Measurements from ENCODE around the gene NRP1. TPM values are rescaled to one million over a fixed set of nuclear protein-coding genes. Genes with fewer than 3 reads are reported as not detected.

The NRP1 gene
- polyA plus RNA-seq, 1 experiment, result 218 TPM

DNA sequence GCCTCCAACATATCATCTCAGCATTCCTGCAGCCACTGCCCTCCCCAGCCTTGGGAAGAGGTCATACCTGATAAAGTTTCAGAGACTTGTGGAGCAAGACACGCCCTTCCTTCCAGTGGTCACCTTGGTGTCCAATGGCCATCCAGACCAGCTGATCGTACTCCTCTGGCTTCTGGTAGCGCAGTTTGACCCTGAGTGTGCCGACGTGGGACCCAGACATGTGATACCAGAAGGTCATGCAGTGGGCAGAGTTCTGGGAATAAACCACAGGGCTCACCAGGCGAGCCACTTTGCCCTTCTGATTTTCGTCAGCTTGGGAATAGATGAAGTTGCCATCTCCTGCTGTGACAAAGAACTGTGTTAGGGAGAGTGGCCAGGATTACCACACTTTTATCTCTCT lies 148.3 kb downstream of the NRP1 start:
- POLR2A ChIA-PET, result no interaction called here
- Histone ChIP-seq H3K9me3 (ENCODE audit: control insufficient read depth, insufficient read depth, low read length) (no peaks in the 10 kb centered on the region), H3K27ac (ENCODE audit: low read depth, low read length) (no peak overlapping the region), H3K27me3 (ENCODE audit: control insufficient read depth, insufficient read depth, low read length) (no peaks in the 10 kb centered on the region), H3K4me3 (ENCODE audit: low read depth, low read length) (no peak overlapping the region)
- DNase-seq (ENCODE audit: low read depth, low spot score), result no peak
- CTCF ChIA-PET, result no interaction called here
- TF ChIP-seq, protein P1, sequence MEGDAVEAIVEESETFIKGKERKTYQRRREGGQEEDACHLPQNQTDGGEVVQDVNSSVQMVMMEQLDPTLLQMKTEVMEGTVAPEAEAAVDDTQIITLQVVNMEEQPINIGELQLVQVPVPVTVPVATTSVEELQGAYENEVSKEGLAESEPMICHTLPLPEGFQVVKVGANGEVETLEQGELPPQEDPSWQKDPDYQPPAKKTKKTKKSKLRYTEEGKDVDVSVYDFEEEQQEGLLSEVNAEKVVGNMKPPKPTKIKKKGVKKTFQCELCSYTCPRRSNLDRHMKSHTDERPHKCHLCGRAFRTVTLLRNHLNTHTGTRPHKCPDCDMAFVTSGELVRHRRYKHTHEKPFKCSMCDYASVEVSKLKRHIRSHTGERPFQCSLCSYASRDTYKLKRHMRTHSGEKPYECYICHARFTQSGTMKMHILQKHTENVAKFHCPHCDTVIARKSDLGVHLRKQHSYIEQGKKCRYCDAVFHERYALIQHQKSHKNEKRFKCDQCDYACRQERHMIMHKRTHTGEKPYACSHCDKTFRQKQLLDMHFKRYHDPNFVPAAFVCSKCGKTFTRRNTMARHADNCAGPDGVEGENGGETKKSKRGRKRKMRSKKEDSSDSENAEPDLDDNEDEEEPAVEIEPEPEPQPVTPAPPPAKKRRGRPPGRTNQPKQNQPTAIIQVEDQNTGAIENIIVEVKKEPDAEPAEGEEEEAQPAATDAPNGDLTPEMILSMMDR (IDR thresholded peaks at IDR 0.05; ENCODE audit: low read depth, low read length), result no peak

DNA sequence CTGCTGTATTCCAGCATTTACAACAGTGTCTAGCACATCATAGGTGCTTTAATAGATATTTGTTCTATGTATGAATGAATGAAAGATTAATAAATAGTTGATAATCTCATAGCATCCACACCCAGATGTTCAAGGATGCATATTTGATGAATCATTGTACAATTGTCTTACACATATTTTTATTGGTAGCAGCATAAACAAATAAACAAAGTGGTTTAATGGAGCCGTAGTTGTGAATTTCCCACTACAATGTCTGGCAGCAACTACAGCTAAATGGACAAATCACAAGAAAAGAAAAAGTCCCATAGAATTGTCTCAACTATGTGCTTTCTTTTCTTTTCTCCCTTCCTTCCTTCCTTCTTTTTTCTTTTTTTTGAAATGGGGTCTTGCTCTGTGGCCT lies 150.8 kb downstream of the NRP1 start:
- Histone ChIP-seq H3K27ac (ENCODE audit: low read depth, low read length) (no peak overlapping the region), H3K4me3 (ENCODE audit: low read depth, low read length) (no peak overlapping the region), H3K9me3 (ENCODE audit: control insufficient read depth, insufficient read depth, low read length) (no peaks in the 10 kb centered on the region), H3K27me3 (ENCODE audit: control insufficient read depth, insufficient read depth, low read length) (no peaks in the 10 kb centered on the region)
- ChIA-PET CTCF (interaction anchor here (1.6 kb wide), 1 partner anchor 10 kb away, joined by 12 read pairs; no protein-coding TSS in a partner anchor), POLR2A (no interaction called here)
- no peak for DNase-seq (ENCODE audit: low read depth, low spot score)
- TF ChIP-seq, protein P1 (IDR thresholded peaks at IDR 0.05; ENCODE audit: low read depth, low read length), result no peak

DNA sequence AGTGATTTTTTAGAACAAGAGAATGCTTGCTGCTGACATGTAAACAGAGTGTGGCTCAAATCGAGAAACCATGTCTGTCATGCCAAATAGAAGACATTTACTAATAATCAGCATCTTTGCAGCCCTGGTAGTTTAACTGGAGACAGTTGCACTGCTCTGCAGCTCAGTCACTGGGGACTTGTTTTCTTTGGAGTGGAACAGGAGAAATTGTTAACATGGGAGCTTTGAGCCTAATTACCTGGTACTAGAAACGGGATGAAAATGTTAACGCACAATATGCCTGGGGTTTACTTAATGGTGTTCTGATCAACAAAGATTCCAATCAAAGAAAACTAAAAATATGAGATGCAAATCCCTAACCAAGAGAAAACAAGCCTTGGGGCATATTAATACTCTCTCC lies 153.5 kb downstream of the NRP1 start:
- no peak overlapping the region for H3K27ac ChIP-seq (ENCODE audit: low read depth, low read length)

DNA sequence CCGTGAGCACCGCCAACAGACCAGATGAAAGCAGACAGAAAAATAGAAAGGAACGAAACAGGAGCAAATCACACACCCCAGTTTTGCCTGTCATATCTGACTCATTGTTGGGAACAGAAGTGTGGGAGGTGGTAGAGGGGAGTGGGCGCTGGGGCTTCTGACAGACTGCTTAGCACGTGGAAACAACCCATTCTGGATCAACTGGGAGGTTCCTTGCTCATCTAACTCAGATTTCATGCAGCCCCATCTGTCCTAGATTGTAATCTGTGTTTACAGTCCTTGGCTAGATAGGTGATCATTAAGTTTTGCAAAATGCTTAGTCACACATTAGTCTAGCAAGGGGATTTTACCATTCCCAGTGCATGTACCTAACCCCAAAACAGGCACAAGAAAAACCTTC lies 154.1 kb downstream of the NRP1 start:
- CTCF ChIA-PET, result interaction anchor here (2.0 to 2.4 kb wide), 2 partner anchors 13 kb away, joined by 9 to 11 read pairs; no protein-coding TSS in a partner anchor
- POLR2A ChIA-PET, result no interaction called here
- Histone ChIP-seq H3K9me3 (ENCODE audit: control insufficient read depth, insufficient read depth, low read length) (no peaks in the 10 kb centered on the region), H3K4me3 (ENCODE audit: low read depth, low read length) (no peak overlapping the region), H3K27me3 (ENCODE audit: control insufficient read depth, insufficient read depth, low read length) (no peaks in the 10 kb centered on the region), H3K27ac (ENCODE audit: low read depth, low read length) (no peak overlapping the region)
- DNase-seq (ENCODE audit: low read depth, low spot score), result no peak
- TF ChIP-seq, protein P1 (IDR thresholded peaks at IDR 0.05; ENCODE audit: low read depth, low read length), result no peak

More for the DNA sequence above, 153.5 kb downstream of the NRP1 start:
- TF ChIP-seq, protein P1 (IDR thresholded peaks at IDR 0.05; ENCODE audit: low read depth, low read length), result no peak
- Histone ChIP-seq H3K9me3 (ENCODE audit: control insufficient read depth, insufficient read depth, low read length) (no peaks in the 10 kb centered on the region), H3K4me3 (ENCODE audit: low read depth, low read length) (no peak overlapping the region), H3K27me3 (ENCODE audit: control insufficient read depth, insufficient read depth, low read length) (no peaks in the 10 kb centered on the region)
- no peak for DNase-seq (ENCODE audit: low read depth, low spot score)
- ChIA-PET CTCF (interaction anchor here (2.4 kb wide), 1 partner anchor 12 kb away, joined by 9 read pairs; no protein-coding TSS in a partner anchor), POLR2A (no interaction called here)

DNA sequence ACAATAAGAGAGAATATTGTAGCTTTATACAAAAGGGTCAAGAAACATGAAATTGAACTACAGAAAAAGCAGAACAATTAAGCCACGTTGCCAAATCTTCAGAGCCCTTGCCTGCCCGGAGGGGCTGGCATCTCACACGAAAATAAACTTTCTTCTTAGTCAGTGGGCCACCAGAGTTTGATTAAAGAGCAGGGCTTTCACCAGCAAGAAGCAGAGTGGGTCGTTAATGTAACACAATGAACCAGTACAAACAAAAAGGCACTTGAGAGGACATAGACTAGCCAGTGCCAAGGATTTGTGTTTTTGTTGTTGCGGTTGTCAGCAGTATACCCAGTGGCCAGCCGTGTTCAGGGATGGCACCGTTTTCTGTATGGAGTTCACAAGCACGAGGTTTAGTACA lies 155.4 kb downstream of the NRP1 start:
- no peaks in the 10 kb centered on the region for H3K27me3 ChIP-seq (ENCODE audit: control insufficient read depth, insufficient read depth, low read length)
- CTCF ChIA-PET, result interaction anchor here (2.0 kb wide), 1 partner anchor 14 kb away, joined by 11 read pairs; no protein-coding TSS in a partner anchor
- DNase-seq (ENCODE audit: low read depth, low spot score), result no peak
- H3K27ac ChIP-seq (ENCODE audit: low read depth, low read length), result no peak overlapping the region
- H3K4me3 ChIP-seq (ENCODE audit: low read depth, low read length), result no peak overlapping the region
- TF ChIP-seq, protein P1 (IDR thresholded peaks at IDR 0.05; ENCODE audit: low read depth, low read length), result no peak
- POLR2A ChIA-PET, result no interaction called here
- no peaks in the 10 kb centered on the region for H3K9me3 ChIP-seq (ENCODE audit: control insufficient read depth, insufficient read depth, low read length)

Measured in AG04450 (cell line).